ENCODE measurements around the gene LUZP1. TPM values are rescaled to one million over a fixed set of nuclear protein-coding genes. Genes with fewer than 3 reads are reported as not detected.

Gene LUZP1
- total RNA-seq, 1 donor from 2014 or later, result 27.1 TPM

DNA sequence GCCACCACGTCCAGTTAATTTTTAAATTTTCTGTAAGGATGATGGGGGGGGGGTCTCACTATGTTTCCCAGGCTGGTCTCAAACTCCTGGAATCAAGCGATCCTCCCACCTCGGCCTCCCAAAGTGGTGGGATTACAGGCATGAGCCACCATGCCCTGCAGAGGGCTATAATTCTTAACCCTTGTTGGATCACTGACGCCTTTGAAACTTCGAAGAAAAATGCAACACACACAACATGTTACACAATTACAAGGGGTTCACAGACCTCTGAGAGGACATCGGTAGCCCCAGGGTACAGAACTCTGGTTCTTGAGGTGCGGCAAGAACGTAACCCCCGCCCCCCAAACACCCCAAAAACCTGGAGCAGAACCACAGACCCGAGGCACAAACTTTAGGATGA, 8.4 kb upstream of the LUZP1 start:
- no peaks in the 10 kb centered on the region for H3K27me3 ChIP-seq (ENCODE audit: control insufficient read depth, insufficient read depth, low read length)
- DNase-seq (ENCODE audit: low read depth), result no peak
- H3K36me3 ChIP-seq (ENCODE audit: control insufficient read depth, insufficient read depth, low read length), result no peaks in the 10 kb centered on the region
- TF ChIP-seq, protein P1, sequence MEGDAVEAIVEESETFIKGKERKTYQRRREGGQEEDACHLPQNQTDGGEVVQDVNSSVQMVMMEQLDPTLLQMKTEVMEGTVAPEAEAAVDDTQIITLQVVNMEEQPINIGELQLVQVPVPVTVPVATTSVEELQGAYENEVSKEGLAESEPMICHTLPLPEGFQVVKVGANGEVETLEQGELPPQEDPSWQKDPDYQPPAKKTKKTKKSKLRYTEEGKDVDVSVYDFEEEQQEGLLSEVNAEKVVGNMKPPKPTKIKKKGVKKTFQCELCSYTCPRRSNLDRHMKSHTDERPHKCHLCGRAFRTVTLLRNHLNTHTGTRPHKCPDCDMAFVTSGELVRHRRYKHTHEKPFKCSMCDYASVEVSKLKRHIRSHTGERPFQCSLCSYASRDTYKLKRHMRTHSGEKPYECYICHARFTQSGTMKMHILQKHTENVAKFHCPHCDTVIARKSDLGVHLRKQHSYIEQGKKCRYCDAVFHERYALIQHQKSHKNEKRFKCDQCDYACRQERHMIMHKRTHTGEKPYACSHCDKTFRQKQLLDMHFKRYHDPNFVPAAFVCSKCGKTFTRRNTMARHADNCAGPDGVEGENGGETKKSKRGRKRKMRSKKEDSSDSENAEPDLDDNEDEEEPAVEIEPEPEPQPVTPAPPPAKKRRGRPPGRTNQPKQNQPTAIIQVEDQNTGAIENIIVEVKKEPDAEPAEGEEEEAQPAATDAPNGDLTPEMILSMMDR (IDR thresholded peaks at IDR 0.05; ENCODE audit: insufficient read depth, low read length, poor library complexity, severe bottlenecking), result no peak
- peak overlapping the region; percentile 49 for H3K4me3 ChIP-seq (ENCODE audit: low read depth, low read length)

GRCh38 chr1:23174426-23175110, 5.9 kb upstream of the LUZP1 start:
- TF ChIP-seq, protein P1 (IDR thresholded peaks at IDR 0.05; ENCODE audit: insufficient read depth, low read length, poor library complexity, severe bottlenecking), result no peak
- no peak for DNase-seq (ENCODE audit: low read depth)

DNA sequence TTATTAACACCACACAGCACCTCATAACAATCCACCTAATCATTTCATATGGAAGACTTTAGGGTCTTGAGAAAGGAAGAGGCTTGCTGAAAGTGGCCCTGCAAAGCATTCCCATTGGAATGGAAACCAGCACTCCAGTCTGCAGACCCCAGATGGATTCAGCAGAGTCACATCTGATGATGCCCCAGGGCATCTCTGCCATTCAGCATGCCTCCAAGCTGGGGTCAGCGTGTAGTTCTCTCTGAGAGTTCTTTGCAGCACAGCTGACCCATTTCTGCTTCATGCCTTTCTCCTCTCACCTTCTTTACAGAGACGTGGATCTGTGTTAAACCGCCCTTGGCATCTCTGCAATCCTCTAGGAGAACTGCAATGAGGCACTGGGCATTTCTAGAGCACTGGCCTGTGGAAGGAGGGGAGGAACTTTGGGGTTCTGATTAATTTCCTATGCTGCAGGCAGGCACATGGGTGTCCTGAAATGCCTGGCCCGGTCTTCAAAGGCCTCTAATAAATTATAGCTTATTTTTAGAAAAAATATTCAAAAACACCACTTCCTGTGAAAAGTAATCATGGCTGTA, 2.6 kb upstream of the LUZP1 start:
- no peaks in the 10 kb centered on the region for H3K36me3 ChIP-seq (ENCODE audit: control insufficient read depth, insufficient read depth, low read length)
- no peaks in the 10 kb centered on the region for H3K27me3 ChIP-seq (ENCODE audit: control insufficient read depth, insufficient read depth, low read length)
- no peak for DNase-seq (ENCODE audit: low read depth)
- TF ChIP-seq, protein P1 (IDR thresholded peaks at IDR 0.05; ENCODE audit: insufficient read depth, low read length, poor library complexity, severe bottlenecking), result no peak
- no peak overlapping the region for H3K4me3 ChIP-seq (ENCODE audit: low read depth, low read length)

More at GRCh38 chr1:23174426-23175110, 5.9 kb upstream of the LUZP1 start:
- Histone ChIP-seq H3K4me3 (ENCODE audit: low read depth, low read length) (no peak overlapping the region), H3K36me3 (ENCODE audit: control insufficient read depth, insufficient read depth, low read length) (no peaks in the 10 kb centered on the region), H3K27me3 (ENCODE audit: control insufficient read depth, insufficient read depth, low read length) (no peaks in the 10 kb centered on the region)

DNA sequence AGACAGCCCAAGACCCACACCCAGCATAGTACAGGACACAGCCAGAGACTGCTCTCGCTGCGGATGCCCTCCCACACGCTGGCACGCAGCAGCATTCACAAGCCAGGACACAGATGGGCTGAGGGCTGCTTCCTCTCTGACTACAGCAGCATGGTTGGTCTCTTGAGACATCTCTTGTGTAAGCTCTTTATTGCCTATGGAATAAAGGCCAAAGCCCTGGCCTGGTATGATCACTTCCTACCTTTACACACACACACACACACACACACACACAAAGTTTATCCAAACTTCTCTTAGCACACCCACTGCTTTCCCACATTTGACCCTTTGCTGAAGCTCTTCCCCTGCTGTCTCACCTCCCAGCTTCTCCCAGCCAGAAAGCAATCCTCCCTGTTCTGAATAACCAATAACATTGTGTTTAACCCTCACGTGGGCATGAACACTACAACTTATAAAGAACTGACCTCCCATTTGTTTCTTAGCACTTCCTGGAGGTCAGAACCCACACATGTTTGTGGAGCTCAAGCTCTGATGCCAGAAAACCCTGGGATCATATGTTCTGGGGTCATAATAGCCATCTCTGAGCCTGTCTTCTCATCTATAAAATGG, 1.2 kb upstream of the LUZP1 start:
- DNase-seq (ENCODE audit: low read depth), result no peak
- TF ChIP-seq, protein P1 (IDR thresholded peaks at IDR 0.05; ENCODE audit: insufficient read depth, low read length, poor library complexity, severe bottlenecking), result no peak
- Histone ChIP-seq H3K36me3 (ENCODE audit: control insufficient read depth, insufficient read depth, low read length) (no peaks in the 10 kb centered on the region), H3K27me3 (ENCODE audit: control insufficient read depth, insufficient read depth, low read length) (no peaks in the 10 kb centered on the region), H3K4me3 (ENCODE audit: low read depth, low read length) (no peak overlapping the region)

GRCh38 chr1:23169195-23169575, 529 bp upstream of the LUZP1 start:
- TF ChIP-seq, protein P1 (IDR thresholded peaks at IDR 0.05; ENCODE audit: insufficient read depth, low read length, poor library complexity, severe bottlenecking), result no peak
- no peak for DNase-seq (ENCODE audit: low read depth)
- peak overlapping the region; percentile 91 for H3K4me3 ChIP-seq (ENCODE audit: low read depth, low read length)

More at GRCh38 chr1:23169195-23169575, 529 bp upstream of the LUZP1 start:
- H3K36me3 ChIP-seq (ENCODE audit: control insufficient read depth, insufficient read depth, low read length), result no peaks in the 10 kb centered on the region
- no peaks in the 10 kb centered on the region for H3K27me3 ChIP-seq (ENCODE audit: control insufficient read depth, insufficient read depth, low read length)

Measured in kidney epithelial cell (primary cell).